Stimulated activated naive B cell treated with anti-CD40 and anti-IgM and Interleukin-4, amounts not matched to agents 10 μg/mL and 1 μg/mL and 100 μg/mL, for 72 hours (primary cell): ENCODE results near the gene ZFP3.
A peak's percentile ranks its signal among the peaks of the same experiment; 100 is the strongest.
"Not testable (repeated sequence)": the region's sequence is repeated elsewhere in the genome, so short reads cannot be mapped to it uniquely, and the experiment has no call there.

ENCODE experiments used
- ATAC-seq, 2 donors: fragments of 150-1000 bp; cut with Tn5 transposase; replicated peaks; 2 replicates each; pipeline ENCODE4 v1.10.0; 2021; ENCODE audit warnings: moderate library complexity in 1 of 2
- DNase-seq: peaks from one replicate; pipeline ENCODE4 v3.0.0; 2021
- H3K27ac Mint-ChIP-seq: one replicate; pipeline ENCODE4 v1.8.0; 2022; ENCODE audit warnings: mild to moderate bottlenecking, mixed read lengths
- H3K27me3 Mint-ChIP-seq, 2 donors: one replicate each; pipeline ENCODE4 v1.8.0; 2022; ENCODE audit warnings: mixed read lengths in 2 of 2
- H3K36me3 Mint-ChIP-seq, 2 donors: one replicate each; pipeline ENCODE4 v1.8.0; 2022; ENCODE audit warnings: mixed read lengths in 2 of 2, mild to moderate bottlenecking in 1 of 2
- H3K4me1 Mint-ChIP-seq, 2 donors: one replicate each; pipeline ENCODE4 v1.8.0; 2022; ENCODE audit warnings: mixed read lengths in 2 of 2, mild to moderate bottlenecking in 1 of 2
- H3K4me3 Mint-ChIP-seq, 2 donors: one replicate each; pipeline ENCODE4 v1.8.0; 2022; ENCODE audit warnings: mild to moderate bottlenecking in 2 of 2, mixed read lengths in 2 of 2, moderate library complexity in 1 of 2
- H3K9me3 Mint-ChIP-seq, 2 donors: one replicate each; pipeline ENCODE4 v1.8.0; 2022; ENCODE audit warnings: mixed read lengths in 2 of 2, mild to moderate bottlenecking in 1 of 2

Gene ZFP3

GRCh38 chr17:5100832-5101231 is 22.6 kb downstream of the ZFP3 start:
- H3K27me3 Mint-ChIP-seq: no peaks in the 10 kb centered on the region
- peaks cover 8 to 13% of the 10 kb centered on the region in 2 donors for H3K4me1 Mint-ChIP-seq
- H3K36me3 Mint-ChIP-seq: peaks cover 18 to 20% of the 10 kb centered on the region in 2 donors
- ATAC-seq (no peak), DNase-seq (no peak)
- no peak overlapping the region for H3K27ac Mint-ChIP-seq
- no peak overlapping the region for H3K4me3 Mint-ChIP-seq
- peaks cover 2 to 8% of the 10 kb centered on the region in 2 donors for H3K9me3 Mint-ChIP-seq

GRCh38 chr17:5110816-5111215 is 32.5 kb downstream of the ZFP3 start:
- no peak for DNase-seq
- Mint-ChIP-seq H3K36me3 (peaks cover 60 to 66% of the 10 kb centered on the region in 2 donors), H3K9me3 (peaks cover 0 to 4% of the 10 kb centered on the region in 2 donors), H3K4me3 (peak overlapping the region; percentile 91 to 92), H3K27ac (peak overlapping the region; percentile 95), H3K4me1 (peaks cover 22 to 38% of the 10 kb centered on the region in 2 donors), H3K27me3 (peaks cover 5 to 17% of the 10 kb centered on the region in 2 donors)
- ATAC-seq: peak; percentile 15 to 27

GRCh38 chr17:5111402-5112204 is 33.3 kb downstream of the ZFP3 start, which contains the start of gene ZNF232:
Gene ZNF232, minus strand, starts transcription at chr17:5111878. Its CDS starts 56 bp downstream, at chr17:5111822.
- peak; percentile 93 for DNase-seq
- H3K36me3 Mint-ChIP-seq: peaks cover 53 to 62% of the 10 kb centered on the region in 2 donors
- H3K9me3 Mint-ChIP-seq: peaks cover 0 to 2% of the 10 kb centered on the region in 2 donors
- H3K27ac Mint-ChIP-seq: peak within 1 kb of the TSS; percentile 95
- ATAC-seq: peak; percentile 88 to 91
- peak within 1 kb of the TSS; percentile 91 to 92 for H3K4me3 Mint-ChIP-seq
- H3K27me3 Mint-ChIP-seq: peaks cover 10 to 25% of the 10 kb centered on the region in 2 donors
- H3K4me1 Mint-ChIP-seq: peaks cover 22 to 38% of the 10 kb centered on the region in 2 donors

GRCh38 chr17:5115673-5116651 is 37.7 kb downstream of the ZFP3 start, which contains the start of gene USP6:
Gene USP6, plus strand, starts transcription at chr17:5116032. Its CDS starts 14,336 bp downstream, at chr17:5130368.
- ATAC-seq: no peak
- H3K4me1 Mint-ChIP-seq: peaks cover 5 to 15% of the 10 kb centered on the region in 2 donors
- peak within 1 kb of the TSS; percentile 31 for H3K27ac Mint-ChIP-seq

GRCh38 chr17:5118219-5118618 is 40.0 kb downstream of the ZFP3 start:
- H3K27me3 Mint-ChIP-seq: peaks cover 31 to 68% of the 10 kb centered on the region in 2 donors
- peaks cover 18 to 33% of the 10 kb centered on the region in 2 donors for H3K36me3 Mint-ChIP-seq
- H3K9me3 Mint-ChIP-seq: peaks cover 2 to 3% of the 10 kb centered on the region in 2 donors
- H3K4me3 Mint-ChIP-seq: no peak overlapping the region
- ATAC-seq (no peak), DNase-seq (no peak)
- no peak overlapping the region for H3K27ac Mint-ChIP-seq
- peaks cover 8 to 12% of the 10 kb centered on the region in 2 donors for H3K4me1 Mint-ChIP-seq

More at GRCh38 chr17:5115673-5116651, 37.7 kb downstream of the ZFP3 start, which contains the start of gene USP6:
- no peak for DNase-seq
- H3K36me3 Mint-ChIP-seq: peaks cover 20 to 33% of the 10 kb centered on the region in 2 donors
- peaks cover 2 to 3% of the 10 kb centered on the region in 2 donors for H3K9me3 Mint-ChIP-seq
- peaks cover 21 to 54% of the 10 kb centered on the region in 2 donors for H3K27me3 Mint-ChIP-seq
- H3K4me3 Mint-ChIP-seq: peak within 1 kb of the TSS; percentile 22 to 42

GRCh38 chr17:5120036-5120435 is 41.8 kb downstream of the ZFP3 start:
- Mint-ChIP-seq H3K9me3 (peaks cover 2 to 3% of the 10 kb centered on the region in 2 donors), H3K4me1 (peaks cover 6 to 12% of the 10 kb centered on the region in 2 donors), H3K27me3 (peaks cover 37 to 70% of the 10 kb centered on the region in 2 donors), H3K4me3 (no peak overlapping the region), H3K27ac (no peak overlapping the region), H3K36me3 (peaks cover 7 to 17% of the 10 kb centered on the region in 2 donors)
- no peak for ATAC-seq
- DNase-seq: no peak

- not testable (repeated sequence) for H3K27ac Mint-ChIP-seq, DNase-seq, H3K9me3 Mint-ChIP-seq, H3K4me3 Mint-ChIP-seq, ATAC-seq
- H3K27me3 Mint-ChIP-seq: peaks cover 36 to 64% of the 10 kb centered on the region in 2 donors
- H3K36me3 Mint-ChIP-seq: peaks cover 5 to 16% of the 10 kb centered on the region in 2 donors
- peaks cover 6 to 12% of the 10 kb centered on the region in 2 donors for H3K4me1 Mint-ChIP-seq
Observed at GRCh38 chr17:5120436-5121185, 42.3 kb downstream of the ZFP3 start.

GRCh38 chr17:5121186-5121841 is 43.0 kb downstream of the ZFP3 start:
- no peak overlapping the region for H3K27ac Mint-ChIP-seq
- peak overlapping the region; percentile 12 to 39 for H3K4me3 Mint-ChIP-seq
- peaks cover 2 to 3% of the 10 kb centered on the region in 2 donors for H3K9me3 Mint-ChIP-seq
- ATAC-seq (no peak), DNase-seq (no peak)
- H3K27me3 Mint-ChIP-seq: peaks cover 36 to 57% of the 10 kb centered on the region in 2 donors
- H3K36me3 Mint-ChIP-seq: peaks cover 3 to 12% of the 10 kb centered on the region in 2 donors
- H3K4me1 Mint-ChIP-seq: peaks cover 6 to 12% of the 10 kb centered on the region in 2 donors

GRCh38 chr17:5122056-5122455 is 43.8 kb downstream of the ZFP3 start:
- Mint-ChIP-seq H3K27me3 (peaks cover 35 to 52% of the 10 kb centered on the region in 2 donors), H3K4me3 (peak overlapping the region; percentile 20 to 39), H3K36me3 (peaks cover 3 to 12% of the 10 kb centered on the region in 2 donors)
- not testable (repeated sequence) for DNase-seq, H3K9me3 Mint-ChIP-seq, H3K4me1 Mint-ChIP-seq, ATAC-seq, H3K27ac Mint-ChIP-seq

- no peak overlapping the region for H3K27ac Mint-ChIP-seq
- H3K4me3 Mint-ChIP-seq: peak overlapping the region; percentile 66 to 76
- peak; percentile 77 to 79 for ATAC-seq
- H3K36me3 Mint-ChIP-seq: peaks cover 3 to 12% of the 10 kb centered on the region in 2 donors
- peaks cover 2 to 3% of the 10 kb centered on the region in 2 donors for H3K9me3 Mint-ChIP-seq
- H3K27me3 Mint-ChIP-seq: peaks cover 40 to 52% of the 10 kb centered on the region in 2 donors
- no peak for DNase-seq
- H3K4me1 Mint-ChIP-seq: peaks cover 6 to 9% of the 10 kb centered on the region in 2 donors
Observed at GRCh38 chr17:5122586-5123342, 44.5 kb downstream of the ZFP3 start.

- ATAC-seq (peak in 1 of 2 donors; percentile 57), DNase-seq (no peak)
- peaks cover 0 to under 1% of the 10 kb centered on the region in 2 donors for H3K9me3 Mint-ChIP-seq
- H3K4me1 Mint-ChIP-seq: peaks cover 6 to 9% of the 10 kb centered on the region in 2 donors
- no peak overlapping the region for H3K27ac Mint-ChIP-seq
- peaks cover 35 to 46% of the 10 kb centered on the region in 2 donors for H3K27me3 Mint-ChIP-seq
- H3K4me3 Mint-ChIP-seq: no peak overlapping the region
- peaks cover 3 to 8% of the 10 kb centered on the region in 2 donors for H3K36me3 Mint-ChIP-seq
Observed at GRCh38 chr17:5123343-5124124, 45.3 kb downstream of the ZFP3 start.
